ENCODE measurements around the gene FXYD4. TPM values are rescaled to one million over a fixed set of nuclear protein-coding genes. Genes with fewer than 3 reads are reported as not detected.

The FXYD4 gene
- total RNA-seq, 1 donor from 2014 or later: not detected

GRCh38 chr10:43369921-43370320 is 1.5 kb upstream of the FXYD4 start:
- Mint-ChIP-seq H3K27ac (no peak overlapping the region), H3K27me3 (ENCODE audit: low read depth) (peaks cover 2% of the 10 kb centered on the region), H3K4me3 (ENCODE audit: low read depth) (no peak overlapping the region), H3K9me3 (no peaks in the 10 kb centered on the region), H3K4me1 (ENCODE audit: low read depth) (peaks cover 2% of the 10 kb centered on the region), H3K36me3 (ENCODE audit: low read depth) (no peaks in the 10 kb centered on the region)
- intact Hi-C loops (cut with micrococcal nuclease): no loop called here
- no peak for DNase-seq (ENCODE audit: low spot score)

- H3K27me3 Mint-ChIP-seq (ENCODE audit: low read depth): peaks cover 2% of the 10 kb centered on the region
- peaks cover 2% of the 10 kb centered on the region for H3K4me1 Mint-ChIP-seq (ENCODE audit: low read depth)
- no peaks in the 10 kb centered on the region for H3K9me3 Mint-ChIP-seq
- H3K27ac Mint-ChIP-seq: no peak overlapping the region
- intact Hi-C loops (cut with micrococcal nuclease): no loop called here
- no peak overlapping the region for H3K4me3 Mint-ChIP-seq (ENCODE audit: low read depth)
- no peaks in the 10 kb centered on the region for H3K36me3 Mint-ChIP-seq (ENCODE audit: low read depth)
- no peak for DNase-seq (ENCODE audit: low spot score)
These were observed 693 bp upstream of the FXYD4 start for GRCh38 chr10:43370671-43371215.

GRCh38 chr10:43372765-43373361 is 1.4 kb downstream of the FXYD4 start:
- Mint-ChIP-seq H3K36me3 (ENCODE audit: low read depth) (no peaks in the 10 kb centered on the region), H3K4me3 (ENCODE audit: low read depth) (no peak overlapping the region), H3K9me3 (no peaks in the 10 kb centered on the region), H3K27me3 (ENCODE audit: low read depth) (peaks cover 2% of the 10 kb centered on the region), H3K27ac (no peak overlapping the region), H3K4me1 (ENCODE audit: low read depth) (peaks cover 2% of the 10 kb centered on the region)
- intact Hi-C loops (cut with micrococcal nuclease): no loop called here
- DNase-seq (ENCODE audit: low spot score): no peak

- Mint-ChIP-seq H3K4me3 (ENCODE audit: low read depth) (no peak overlapping the region), H3K4me1 (ENCODE audit: low read depth) (peaks cover 2% of the 10 kb centered on the region), H3K27me3 (ENCODE audit: low read depth) (peaks cover 2% of the 10 kb centered on the region), H3K27ac (no peak overlapping the region), H3K36me3 (ENCODE audit: low read depth) (no peaks in the 10 kb centered on the region), H3K9me3 (no peaks in the 10 kb centered on the region)
- intact Hi-C loops (cut with micrococcal nuclease): no loop called here
- no peak for DNase-seq (ENCODE audit: low spot score)
These were observed 2.0 kb downstream of the FXYD4 start for GRCh38 chr10:43373461-43373860.

- DNase-seq (ENCODE audit: low spot score): no peak
- Mint-ChIP-seq H3K4me3 (ENCODE audit: low read depth) (no peak overlapping the region), H3K4me1 (ENCODE audit: low read depth) (peaks cover 2% of the 10 kb centered on the region), H3K27me3 (ENCODE audit: low read depth) (peaks cover 2% of the 10 kb centered on the region), H3K36me3 (ENCODE audit: low read depth) (no peaks in the 10 kb centered on the region), H3K27ac (no peak overlapping the region), H3K9me3 (no peaks in the 10 kb centered on the region)
- intact Hi-C loops (cut with micrococcal nuclease): no loop called here
These were observed 2.8 kb downstream of the FXYD4 start for GRCh38 chr10:43374194-43374593.

GRCh38 chr10:43375401-43376020 is 4.1 kb downstream of the FXYD4 start:
- no peaks in the 10 kb centered on the region for H3K9me3 Mint-ChIP-seq
- no peak for DNase-seq (ENCODE audit: low spot score)
- H3K4me1 Mint-ChIP-seq (ENCODE audit: low read depth): peaks cover 2% of the 10 kb centered on the region
- H3K4me3 Mint-ChIP-seq (ENCODE audit: low read depth): no peak overlapping the region
- H3K27me3 Mint-ChIP-seq (ENCODE audit: low read depth): peaks cover 2% of the 10 kb centered on the region
- intact Hi-C loops (cut with micrococcal nuclease): no loop called here
- no peaks in the 10 kb centered on the region for H3K36me3 Mint-ChIP-seq (ENCODE audit: low read depth)
- H3K27ac Mint-ChIP-seq: no peak overlapping the region

- peaks cover 2% of the 10 kb centered on the region for H3K4me1 Mint-ChIP-seq (ENCODE audit: low read depth)
- no peaks in the 10 kb centered on the region for H3K36me3 Mint-ChIP-seq (ENCODE audit: low read depth)
- no peaks in the 10 kb centered on the region for H3K9me3 Mint-ChIP-seq
- H3K4me3 Mint-ChIP-seq (ENCODE audit: low read depth): no peak overlapping the region
- no peak for DNase-seq (ENCODE audit: low spot score)
- H3K27me3 Mint-ChIP-seq (ENCODE audit: low read depth): peaks cover 2% of the 10 kb centered on the region
- intact Hi-C loops (cut with micrococcal nuclease): no loop called here
- H3K27ac Mint-ChIP-seq: no peak overlapping the region
These were observed 4.7 kb downstream of the FXYD4 start for GRCh38 chr10:43376046-43376635.

- Mint-ChIP-seq H3K36me3 (ENCODE audit: low read depth) (no peaks in the 10 kb centered on the region), H3K27me3 (ENCODE audit: low read depth) (peaks cover 2% of the 10 kb centered on the region), H3K9me3 (no peaks in the 10 kb centered on the region), H3K4me1 (ENCODE audit: low read depth) (peaks cover 2% of the 10 kb centered on the region), H3K4me3 (ENCODE audit: low read depth) (no peak overlapping the region), H3K27ac (no peak overlapping the region)
- no peak for DNase-seq (ENCODE audit: low spot score)
- intact Hi-C loops (cut with micrococcal nuclease): no loop called here
These were observed 5.5 kb downstream of the FXYD4 start for GRCh38 chr10:43376828-43377423.

- Mint-ChIP-seq H3K9me3 (no peaks in the 10 kb centered on the region), H3K4me1 (ENCODE audit: low read depth) (peaks cover 2% of the 10 kb centered on the region), H3K27me3 (ENCODE audit: low read depth) (peaks cover 2% of the 10 kb centered on the region), H3K36me3 (ENCODE audit: low read depth) (no peaks in the 10 kb centered on the region), H3K27ac (no peak overlapping the region), H3K4me3 (ENCODE audit: low read depth) (no peak overlapping the region)
- DNase-seq (ENCODE audit: low spot score): no peak
- intact Hi-C loops (cut with micrococcal nuclease): no loop called here
These were observed 6.0 kb downstream of the FXYD4 start for GRCh38 chr10:43377424-43377883.

GRCh38 chr10:43380610-43381222 is 9.3 kb downstream of the FXYD4 start:
- H3K9me3 Mint-ChIP-seq: no peaks in the 10 kb centered on the region
- intact Hi-C loops (cut with micrococcal nuclease): no loop called here
- H3K27ac Mint-ChIP-seq: no peak overlapping the region

GRCh38 chr10:43383204-43383971 is 12.0 kb downstream of the FXYD4 start:
- Mint-ChIP-seq H3K9me3 (no peaks in the 10 kb centered on the region), H3K27me3 (ENCODE audit: low read depth) (no peaks in the 10 kb centered on the region), H3K27ac (no peak overlapping the region), H3K4me3 (ENCODE audit: low read depth) (no peak overlapping the region), H3K36me3 (ENCODE audit: low read depth) (peaks cover 43% of the 10 kb centered on the region), H3K4me1 (ENCODE audit: low read depth) (peaks cover 13% of the 10 kb centered on the region)
- no peak for DNase-seq (ENCODE audit: low spot score)
- intact Hi-C loops (cut with micrococcal nuclease): no loop called here

More at GRCh38 chr10:43380610-43381222, 9.3 kb downstream of the FXYD4 start:
- Mint-ChIP-seq H3K4me1 (ENCODE audit: low read depth) (peaks cover 2% of the 10 kb centered on the region), H3K27me3 (ENCODE audit: low read depth) (no peaks in the 10 kb centered on the region), H3K36me3 (ENCODE audit: low read depth) (peaks cover 17% of the 10 kb centered on the region), H3K4me3 (ENCODE audit: low read depth) (no peak overlapping the region)
- no peak for DNase-seq (ENCODE audit: low spot score)
